IPS DF 4.7 (cell line): ENCODE results near the gene MCCC1.

Experiments used
- DNase-seq: peaks from one replicate; pipeline ENCODE4 v3.0.0-alpha.2; 2013; ENCODE audit warnings: low spot score; ENCODE audit errors: extremely low read depth

MCCC1 gene

DNA sequence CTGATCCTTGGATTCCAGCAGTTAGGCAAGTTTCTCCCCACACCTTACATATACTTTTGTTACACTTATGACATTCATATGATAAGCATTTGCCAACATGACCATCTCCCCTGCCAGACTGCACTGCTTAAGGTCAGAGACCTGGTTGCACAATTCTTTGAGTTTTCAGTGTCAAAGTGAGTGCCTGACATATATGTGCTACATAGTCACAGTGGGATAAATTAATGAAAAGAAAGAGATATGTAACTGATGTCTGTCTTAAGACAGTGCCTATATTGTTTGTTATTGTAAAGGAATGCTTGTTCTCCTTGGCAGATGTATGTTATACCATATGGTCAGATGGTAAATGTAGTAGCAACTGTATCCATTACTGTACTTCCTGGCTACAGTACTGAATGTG is 115.4 kb downstream of the MCCC1 start:
- no peak for DNase-seq

DNA sequence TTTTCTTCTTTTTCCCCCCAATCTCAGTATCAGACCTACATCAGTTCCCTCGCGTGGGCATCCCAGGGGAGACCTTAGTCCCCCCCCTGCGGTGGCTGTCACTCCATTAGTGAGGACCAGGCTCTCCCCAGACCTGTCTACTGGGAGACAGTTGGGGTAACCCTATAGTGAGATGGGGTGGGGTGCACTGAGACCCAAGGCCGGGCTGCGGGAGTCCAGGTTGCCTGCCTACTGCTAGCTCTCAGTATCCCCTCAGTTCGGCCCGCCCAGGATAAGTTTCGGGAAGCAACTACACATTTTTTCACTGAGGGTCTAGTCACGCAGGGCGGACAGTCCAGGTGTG is 118.3 kb downstream of the MCCC1 start:
- no peak for DNase-seq

DNA sequence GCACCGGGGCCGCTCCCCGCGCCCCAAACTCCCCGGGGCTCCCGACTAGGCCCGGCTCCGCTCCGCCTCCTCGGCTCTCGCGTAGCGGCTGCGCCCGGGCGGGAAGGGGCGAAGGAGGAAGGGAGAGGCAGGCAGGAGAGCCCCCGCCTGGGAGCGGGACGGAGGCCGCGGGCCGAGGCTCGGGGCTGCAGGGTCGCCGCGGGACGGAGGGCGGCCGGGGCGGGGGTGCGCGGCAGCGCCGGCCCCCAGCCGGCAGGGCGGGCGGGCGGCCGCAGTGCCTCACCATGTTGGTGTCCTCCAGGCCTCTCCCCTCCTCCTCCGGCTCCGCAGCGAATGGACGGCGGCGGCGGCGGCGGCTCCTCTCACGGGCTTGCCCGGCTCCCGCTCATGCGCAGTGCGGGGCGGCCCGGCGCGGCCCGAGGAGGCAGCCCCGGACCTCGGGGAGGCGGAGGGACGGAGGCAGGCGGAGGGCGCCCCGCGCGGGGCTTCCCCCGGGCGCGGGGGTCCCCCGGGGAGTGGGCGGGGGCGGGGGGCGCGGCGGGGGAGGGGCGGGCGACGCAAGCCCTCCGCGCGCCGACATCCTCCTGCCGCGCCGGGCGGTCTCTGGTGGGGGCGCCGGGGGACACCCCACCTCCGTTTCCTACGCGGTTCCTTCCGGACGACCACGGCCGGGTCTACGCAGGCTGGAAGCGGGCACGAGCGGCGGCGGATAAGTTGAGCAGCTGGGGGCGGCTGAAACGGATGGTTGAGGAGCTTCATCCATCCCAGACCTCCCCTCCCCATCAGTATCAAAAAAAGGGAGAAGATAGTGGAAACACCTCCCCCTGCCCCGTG is 118.9 kb downstream of the MCCC1 start, which contains the start of gene DCUN1D1:
Gene DCUN1D1 (minus strand): TSS at position 335 of the 834 bp plus-strand sequence. CDS start 49 bp downstream, at position 286.
- no peak for DNase-seq

DNA sequence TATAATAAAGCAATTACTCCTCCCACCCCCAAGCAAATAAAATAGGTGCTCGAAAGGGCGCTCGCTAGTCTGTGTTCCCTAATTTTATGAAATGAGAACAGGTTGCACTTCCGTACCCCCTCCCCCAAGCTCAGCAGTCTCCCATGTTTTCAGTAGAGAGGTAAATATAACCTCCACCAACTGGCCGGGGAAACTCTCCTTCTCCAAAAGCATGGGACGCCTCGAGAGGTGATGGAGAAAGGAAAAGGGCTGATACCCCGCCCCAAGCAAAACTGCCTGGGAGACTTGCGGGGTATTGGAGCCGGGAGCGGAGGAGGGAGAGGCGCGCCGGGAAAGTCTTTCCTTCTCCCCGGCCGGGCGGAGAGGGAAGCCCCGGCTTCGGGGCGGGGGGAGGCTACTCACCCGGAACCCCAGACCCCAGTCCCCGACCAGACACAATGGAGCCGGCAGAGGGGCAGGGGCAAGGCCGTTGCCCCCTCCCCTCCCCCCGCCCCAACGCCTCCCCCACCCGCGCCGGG is 119.6 kb downstream of the MCCC1 start:
- no peak for DNase-seq

DNA sequence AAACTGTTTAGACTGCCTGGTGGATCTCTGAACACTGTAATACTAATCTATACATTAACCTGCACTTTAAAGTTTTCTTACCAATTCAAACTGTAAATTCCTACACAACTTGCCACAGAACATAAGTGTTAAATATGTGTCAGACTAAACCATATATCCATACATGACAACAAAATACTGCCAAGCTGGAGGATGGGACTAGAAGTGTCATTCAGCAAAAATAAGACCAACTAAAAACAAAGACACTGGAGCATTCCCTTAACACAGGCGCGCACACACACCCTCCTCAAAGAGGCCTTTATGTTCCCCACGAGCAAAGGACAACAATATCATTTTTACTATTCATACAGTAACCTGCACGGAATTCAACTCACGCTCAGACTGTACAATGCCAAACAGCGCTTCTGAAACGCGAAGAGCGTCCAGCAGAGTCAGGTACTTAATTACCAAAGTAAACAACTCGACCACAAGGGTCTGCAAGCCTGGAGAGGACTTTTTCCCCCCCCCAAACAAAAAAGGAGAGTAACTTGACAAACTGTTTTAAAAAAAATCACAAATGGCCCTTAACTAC is 120.1 kb downstream of the MCCC1 start:
- no peak for DNase-seq

DNA sequence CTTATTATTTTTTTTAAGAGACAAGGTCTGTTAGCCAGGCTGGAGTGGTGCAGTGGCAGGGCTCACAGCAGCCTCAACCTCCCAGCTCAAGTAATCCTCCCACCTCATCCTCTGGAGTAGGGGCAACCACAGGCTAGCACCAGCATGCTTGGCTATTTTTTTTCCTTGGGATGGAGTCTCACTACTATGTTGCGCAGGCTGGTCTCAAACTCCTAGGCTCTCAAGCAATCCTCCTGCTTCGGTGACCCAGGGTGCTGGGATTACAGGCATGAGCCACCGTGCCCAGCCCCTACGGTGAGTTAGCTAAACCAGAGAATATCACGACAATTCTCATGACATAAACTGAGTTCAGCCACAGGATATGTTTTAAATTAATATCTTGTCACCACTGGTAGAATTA is 120.9 kb downstream of the MCCC1 start:
- no peak for DNase-seq

DNA sequence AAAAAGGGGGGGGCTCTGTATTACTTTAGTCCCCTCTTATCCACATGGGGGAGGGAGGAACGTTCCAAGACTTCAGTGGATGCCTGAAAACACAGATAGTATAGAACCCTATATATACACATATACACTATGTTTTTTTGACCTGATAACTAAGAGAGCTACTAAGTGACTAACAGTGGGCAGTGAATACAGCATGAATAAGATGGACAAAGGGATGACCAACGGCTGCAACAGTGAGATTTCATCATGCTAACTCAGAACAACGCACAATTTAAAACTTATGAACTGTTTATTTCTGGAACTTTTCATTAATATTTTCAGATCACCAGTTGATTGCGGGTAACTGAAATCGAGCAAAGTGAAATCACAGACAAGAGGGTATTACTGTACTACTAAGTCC is 126.2 kb downstream of the MCCC1 start:
- DNase-seq = no peak

DNA sequence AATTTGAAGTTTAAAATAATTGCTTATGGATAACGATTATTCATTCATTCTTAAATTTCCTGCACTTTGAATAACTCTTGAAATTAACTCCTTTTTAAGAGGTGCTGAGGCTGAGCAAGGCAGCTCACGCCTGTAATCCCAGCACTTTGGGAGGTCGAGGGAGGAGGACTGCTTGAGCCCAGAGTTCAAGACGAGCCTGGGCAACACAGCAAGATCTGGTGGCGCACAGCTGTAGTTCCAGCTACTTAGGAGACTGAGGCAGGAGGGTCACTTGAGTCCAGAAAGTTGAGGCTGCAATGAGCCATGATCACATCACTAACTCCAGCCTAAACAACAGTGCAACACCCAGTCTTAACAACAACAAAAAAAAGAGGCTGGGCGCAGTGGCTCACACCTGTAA is 126.9 kb downstream of the MCCC1 start:
- no peak for DNase-seq

DNA sequence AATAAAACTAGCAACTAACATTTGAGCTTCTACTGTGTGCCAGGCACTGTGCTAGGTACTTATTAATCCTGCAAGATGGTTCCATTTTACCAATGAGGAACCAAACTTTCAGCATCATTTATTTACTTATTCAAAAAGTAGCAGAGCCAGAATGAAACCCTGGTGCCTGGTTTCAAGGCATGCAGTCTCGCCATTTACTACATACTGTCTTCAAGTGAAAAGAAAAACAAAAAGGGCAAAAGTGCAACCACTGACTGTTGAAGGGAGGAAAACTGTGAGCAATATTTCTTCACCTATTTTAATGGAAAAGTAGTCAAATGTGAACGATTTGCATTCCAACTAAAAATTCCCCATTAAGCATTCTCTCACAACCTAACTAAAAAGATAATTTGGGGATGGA is 127.7 kb downstream of the MCCC1 start:
- DNase-seq = no peak

DNA sequence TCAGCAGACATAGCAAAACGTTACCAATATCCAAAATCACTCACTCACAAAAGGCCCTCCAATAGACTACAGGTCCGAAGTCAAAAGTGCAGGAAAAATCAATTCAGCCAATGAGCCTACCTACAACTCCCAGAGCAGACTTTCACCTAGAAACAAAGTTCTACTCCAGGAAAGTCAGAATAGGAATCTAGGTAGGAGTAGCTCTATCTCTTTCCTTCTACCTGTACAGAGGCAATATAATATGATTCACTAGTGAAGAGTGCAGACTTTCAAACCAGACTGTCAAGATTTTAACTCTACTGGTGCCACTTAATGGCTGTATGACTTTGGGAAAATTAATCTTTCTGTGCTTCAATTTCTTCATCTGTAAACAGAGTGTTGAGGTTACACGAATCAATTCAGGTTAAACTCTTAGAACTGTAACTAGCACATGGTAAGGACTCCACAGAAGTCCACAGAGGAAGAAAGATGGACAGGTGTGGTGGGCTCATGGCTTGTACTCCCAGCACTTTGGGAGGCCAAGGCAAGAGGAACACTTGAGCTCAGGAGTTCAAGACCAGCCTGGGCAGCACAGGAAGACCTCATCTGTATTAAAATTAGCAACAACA is 128.4 kb downstream of the MCCC1 start:
- no peak for DNase-seq

DNA sequence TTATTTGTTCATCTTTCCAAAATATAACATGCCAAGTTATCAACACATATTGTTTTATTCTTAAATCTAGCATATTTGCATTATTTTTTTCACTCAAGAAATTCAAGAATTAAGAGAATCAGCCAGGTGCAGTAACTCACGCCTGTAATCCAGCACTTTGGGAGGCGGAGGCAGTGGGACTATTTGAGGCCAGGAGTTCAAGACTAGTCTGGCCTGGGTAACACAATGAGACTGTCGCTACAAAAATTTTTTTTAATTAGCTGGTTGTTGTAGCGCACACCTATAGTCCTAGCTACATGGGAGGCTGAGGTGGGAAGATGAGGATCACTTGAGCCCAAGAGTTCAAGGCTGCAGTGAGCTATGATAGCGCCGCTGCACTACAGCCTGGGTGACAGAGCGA is 129.4 kb downstream of the MCCC1 start:
- no peak for DNase-seq

DNA sequence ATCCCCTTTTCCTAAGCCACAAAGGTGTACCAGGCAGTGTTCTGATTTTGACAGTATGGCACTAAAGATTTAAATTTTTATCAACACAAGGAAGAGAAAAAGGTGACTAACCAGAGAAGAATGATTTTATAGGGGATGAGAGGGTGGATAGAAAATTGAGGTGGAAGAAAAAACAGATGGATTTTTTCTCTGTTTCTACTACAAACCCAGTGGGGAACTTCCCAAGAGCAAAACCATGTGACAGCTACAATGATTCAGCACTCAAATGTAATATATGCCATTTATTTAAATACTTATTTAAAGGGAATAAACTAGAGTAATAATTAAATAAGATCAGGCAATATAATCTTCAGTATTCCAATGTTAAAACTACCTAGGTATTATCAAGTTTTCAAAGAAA is 130.0 kb downstream of the MCCC1 start:
- DNase-seq = no peak

DNA sequence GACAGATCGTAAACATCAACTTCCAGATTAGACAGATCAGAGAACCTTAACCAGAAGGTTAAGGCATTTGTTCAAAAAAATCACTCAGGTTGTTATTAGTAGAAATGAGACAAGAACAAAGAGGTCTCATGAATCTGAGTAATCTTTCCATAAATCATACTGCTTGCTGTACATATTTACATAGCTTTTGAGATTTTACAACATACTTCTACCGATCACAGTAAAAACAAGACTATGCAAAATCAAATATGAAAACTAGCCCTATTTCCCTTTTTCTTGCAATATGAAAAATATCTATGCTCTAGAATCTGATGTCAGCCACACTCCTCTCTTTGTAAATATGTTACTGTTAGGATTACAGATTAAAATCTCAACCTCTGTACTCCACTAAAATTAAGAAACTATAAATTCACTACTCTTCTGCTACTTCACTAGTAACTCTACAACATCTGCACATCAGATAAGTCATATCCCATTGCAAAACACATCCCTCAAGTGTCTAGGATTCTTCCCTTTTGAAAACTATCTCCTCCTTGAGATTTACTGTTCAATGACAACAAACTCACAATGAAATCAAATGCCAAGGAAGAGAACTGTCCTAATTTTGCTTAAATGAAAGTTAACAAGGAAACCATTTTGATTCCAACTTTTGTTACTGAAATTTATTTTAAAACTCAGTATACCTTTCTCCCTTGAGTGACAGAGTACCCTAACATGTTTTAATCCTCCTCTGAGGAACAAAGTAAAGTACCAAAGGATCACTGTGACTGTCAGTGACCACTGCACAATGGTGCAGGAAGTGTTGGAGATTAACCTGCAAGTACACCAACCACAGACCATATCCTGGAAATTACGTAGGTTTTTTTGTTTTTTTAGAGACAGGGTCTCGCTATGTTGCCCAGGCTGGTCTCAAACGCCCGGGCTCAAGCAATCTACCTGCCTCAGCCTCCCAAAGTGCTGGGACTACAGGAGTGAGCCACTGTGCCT is 131.8 kb downstream of the MCCC1 start:
- no peak for DNase-seq

DNA sequence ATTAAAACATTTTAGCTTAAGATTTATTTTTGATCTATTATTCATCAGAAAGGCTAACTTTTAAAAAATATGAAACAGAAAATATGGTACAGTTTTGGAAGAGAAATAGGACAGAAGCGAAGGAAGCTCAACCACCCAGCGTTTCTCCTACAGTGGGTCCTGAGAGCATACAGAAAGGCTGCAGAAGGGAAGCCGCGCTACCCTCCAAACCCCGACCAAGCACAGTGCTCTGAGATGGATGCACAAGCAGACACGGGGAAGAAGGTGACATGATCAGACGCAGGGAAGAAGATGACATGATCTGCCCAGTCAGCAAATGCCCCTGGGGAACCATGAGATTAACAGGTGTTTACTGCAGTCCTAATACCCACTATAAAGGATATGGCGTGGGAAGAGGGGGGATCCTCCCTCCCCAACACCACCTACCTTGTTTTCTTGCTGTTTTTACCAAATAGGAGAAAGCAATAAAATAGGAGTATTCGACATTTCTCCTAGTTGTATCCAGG is 133.4 kb downstream of the MCCC1 start:
- no peak for DNase-seq
